ENCODE results near the gene GFI1.
A peak's percentile ranks its signal among the peaks of the same experiment; 100 is the strongest.

GFI1 gene

GRCh38 chr1:92493139-92493538 lies 6.4 kb upstream of the GFI1 start:
- no peak for DNase-seq (ENCODE audit: extremely low spot score, insufficient read length, low read depth)
- FAIRE-seq = no peak

- DNase-seq (ENCODE audit: extremely low spot score, insufficient read length, low read depth) (no peak), FAIRE-seq (no peak)
Measured at GRCh38 chr1:92488832-92489231, 2.1 kb upstream of the GFI1 start.

- no peak for FAIRE-seq
- no peak for DNase-seq (ENCODE audit: extremely low spot score, insufficient read length, low read depth)
Measured at GRCh38 chr1:92488416-92488815, 1.7 kb upstream of the GFI1 start.

- DNase-seq (ENCODE audit: extremely low spot score, insufficient read length, low read depth) = no peak
- peak; percentile 56 for FAIRE-seq
Measured at GRCh38 chr1:92487078-92487605, 417 bp upstream of the GFI1 start.

- DNase-seq (ENCODE audit: extremely low spot score, insufficient read length, low read depth) (peak; percentile 51), FAIRE-seq (peak; percentile 84)
Measured at GRCh38 chr1:92485381-92486250, 1.1 kb downstream of the GFI1 start.

- DNase-seq (ENCODE audit: extremely low spot score, insufficient read length, low read depth) = no peak
Measured at GRCh38 chr1:92484472-92485380, 2.0 kb downstream of the GFI1 start.

GRCh38 chr1:92483610-92484471 lies 2.9 kb downstream of the GFI1 start:
- DNase-seq (ENCODE audit: extremely low spot score, insufficient read length, low read depth) = no peak
- peak; percentile 75 for FAIRE-seq

More at GRCh38 chr1:92484472-92485380, 2.0 kb downstream of the GFI1 start:
- FAIRE-seq = peak; percentile 83

- FAIRE-seq (no peak), DNase-seq (ENCODE audit: extremely low spot score, insufficient read length, low read depth) (no peak)
Measured at GRCh38 chr1:92482665-92483609, 3.8 kb downstream of the GFI1 start.

GRCh38 chr1:92481971-92482664 lies 4.6 kb downstream of the GFI1 start:
- FAIRE-seq (peak; percentile 52), DNase-seq (ENCODE audit: extremely low spot score, insufficient read length, low read depth) (no peak)

GRCh38 chr1:92481599-92481925 lies 5.2 kb downstream of the GFI1 start:
- DNase-seq (ENCODE audit: extremely low spot score, insufficient read length, low read depth) (no peak), FAIRE-seq (no peak)

- FAIRE-seq (no peak), DNase-seq (ENCODE audit: extremely low spot score, insufficient read length, low read depth) (no peak)
Measured at GRCh38 chr1:92480813-92481598, 5.7 kb downstream of the GFI1 start.

GRCh38 chr1:92480200-92480812 lies 6.4 kb downstream of the GFI1 start:
- FAIRE-seq = no peak
- DNase-seq (ENCODE audit: extremely low spot score, insufficient read length, low read depth) = no peak

- FAIRE-seq (no peak), DNase-seq (ENCODE audit: extremely low spot score, insufficient read length, low read depth) (no peak)
Measured at GRCh38 chr1:92479587-92479986, 7.1 kb downstream of the GFI1 start.

- DNase-seq (ENCODE audit: extremely low spot score, insufficient read length, low read depth) = no peak
- no peak for FAIRE-seq
Measured at GRCh38 chr1:92478393-92478792, 8.3 kb downstream of the GFI1 start.

GRCh38 chr1:92476071-92476631 lies 10.6 kb downstream of the GFI1 start:
- FAIRE-seq (peak; percentile 83), DNase-seq (ENCODE audit: extremely low spot score, insufficient read length, low read depth) (no peak)

GRCh38 chr1:92475029-92475428 lies 11.7 kb downstream of the GFI1 start:
- FAIRE-seq (no peak), DNase-seq (ENCODE audit: extremely low spot score, insufficient read length, low read depth) (no peak)

All from GM18507 (cell line).